Osteocyte (in vitro differentiated cells): ENCODE data around the gene FBXL7. TPM values are rescaled to one million over a fixed set of nuclear protein-coding genes. Genes with fewer than 3 reads are reported as not detected.

ENCODE experiments used
- DNase-seq: peaks from one replicate; pipeline ENCODE4 v3.0.0; 2021; ENCODE audit warnings: mixed read lengths; ENCODE audit not compliant: unreplicated experiment; ENCODE audit errors: extremely low spot score
- H3K27ac Mint-ChIP-seq: one replicate; pipeline ENCODE4 v1.8.0; 2021; ENCODE audit warnings: mild to moderate bottlenecking, mixed read lengths; ENCODE audit not compliant: unreplicated experiment
- H3K27me3 Mint-ChIP-seq: one replicate; pipeline ENCODE4 v1.8.0; 2021; ENCODE audit warnings: mixed read lengths; ENCODE audit not compliant: unreplicated experiment
- H3K36me3 Mint-ChIP-seq: one replicate; pipeline ENCODE4 v1.8.0; 2021; ENCODE audit warnings: mixed read lengths; ENCODE audit not compliant: unreplicated experiment
- H3K4me1 Mint-ChIP-seq: one replicate; pipeline ENCODE4 v1.8.0; 2021; ENCODE audit warnings: mixed read lengths; ENCODE audit not compliant: unreplicated experiment
- H3K4me3 Mint-ChIP-seq: one replicate; pipeline ENCODE4 v1.8.0; 2021; ENCODE audit warnings: mild to moderate bottlenecking, moderate library complexity, mixed read lengths; ENCODE audit not compliant: unreplicated experiment
- H3K9me3 Mint-ChIP-seq: one replicate; pipeline ENCODE4 v1.8.0; 2021; ENCODE audit warnings: mixed read lengths; ENCODE audit not compliant: unreplicated experiment
- CTCF ChIP-seq: fragments of 200-600 bp; sonication (generic); IDR thresholded peaks from 2 replicates; pipeline ENCODE4 v1.5.0; 2021; ENCODE audit warnings: antibody characterized with exemption, mild to moderate bottlenecking, moderate library complexity
- total RNA-seq: library from RNA; stranded (reverse); gene quantifications from 2 replicates; pipeline ENCODE4 v1.2.1, GENCODE V29; 2021

Gene FBXL7
- total RNA-seq, 1 donor from 2014 or later = 28.4 TPM

DNA sequence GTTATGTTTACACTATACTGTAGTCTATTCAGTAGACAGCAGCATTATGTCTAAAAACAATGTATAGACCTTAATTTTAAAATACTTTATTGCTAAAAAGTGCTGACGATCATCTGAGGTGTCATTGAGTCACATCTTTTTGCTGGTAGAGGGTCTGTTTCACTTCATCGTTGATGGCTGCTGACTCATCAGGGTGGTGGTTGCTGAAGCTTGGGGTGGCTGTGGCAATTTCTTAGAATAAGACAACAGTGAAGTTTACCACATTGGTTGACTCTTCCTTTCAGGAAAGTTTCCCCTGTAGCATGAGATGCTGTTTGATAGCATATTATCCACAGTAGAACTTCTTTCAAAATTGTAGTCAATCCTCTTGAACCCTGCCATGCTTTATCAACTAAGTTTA lies 150.3 kb downstream of the FBXL7 start:
- Mint-ChIP-seq H3K4me1 (peaks cover 12% of the 10 kb centered on the region), H3K36me3 (no peaks in the 10 kb centered on the region), H3K9me3 (no peaks in the 10 kb centered on the region), H3K27ac (no peak overlapping the region), H3K27me3 (no peaks in the 10 kb centered on the region), H3K4me3 (no peak overlapping the region)
- DNase-seq = no peak
- no peak for TF ChIP-seq CTCF

- Mint-ChIP-seq H3K4me1 (no peaks in the 10 kb centered on the region), H3K4me3 (no peak overlapping the region), H3K36me3 (no peaks in the 10 kb centered on the region), H3K27me3 (no peaks in the 10 kb centered on the region), H3K9me3 (no peaks in the 10 kb centered on the region), H3K27ac (no peak overlapping the region)
- no peak for DNase-seq
- no peak for TF ChIP-seq CTCF
Measured at GRCh38 chr5:15654779-15655178, 154.8 kb downstream of the FBXL7 start.

GRCh38 chr5:15655683-15656082 lies 155.7 kb downstream of the FBXL7 start:
- Mint-ChIP-seq H3K4me3 (no peak overlapping the region), H3K36me3 (no peaks in the 10 kb centered on the region), H3K9me3 (no peaks in the 10 kb centered on the region), H3K4me1 (no peaks in the 10 kb centered on the region), H3K27me3 (no peaks in the 10 kb centered on the region), H3K27ac (no peak overlapping the region)
- no peak for TF ChIP-seq CTCF
- DNase-seq = no peak

GRCh38 chr5:15664961-15665360 lies 165.0 kb downstream of the FBXL7 start:
- DNase-seq = no peak
- H3K27ac Mint-ChIP-seq = peak overlapping the region; percentile 40

DNA sequence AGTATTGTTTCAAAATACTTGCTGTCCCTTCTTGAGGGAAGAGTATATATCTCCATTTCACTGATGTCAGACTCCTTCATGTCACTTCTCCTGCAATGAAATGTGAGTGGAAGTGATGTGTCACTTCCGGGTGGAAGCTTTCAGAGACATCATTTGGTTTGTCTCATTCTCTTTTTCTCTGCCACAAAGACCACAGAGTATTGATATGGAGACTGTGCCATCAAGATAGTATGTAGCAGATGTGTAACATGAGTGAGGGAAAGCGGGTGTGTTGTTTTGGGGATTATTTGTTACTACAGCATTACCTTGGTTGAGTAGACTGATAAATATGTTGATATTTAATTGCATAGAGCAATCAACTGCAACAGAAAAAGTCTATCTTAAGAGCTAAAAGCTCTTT lies 169.8 kb downstream of the FBXL7 start:
- TF ChIP-seq CTCF = no peak
- H3K36me3 Mint-ChIP-seq = peaks cover 2% of the 10 kb centered on the region
- no peak overlapping the region for H3K27ac Mint-ChIP-seq
- no peak for DNase-seq
- no peaks in the 10 kb centered on the region for H3K27me3 Mint-ChIP-seq
- peaks cover 35% of the 10 kb centered on the region for H3K4me1 Mint-ChIP-seq
- H3K9me3 Mint-ChIP-seq = peaks cover 7% of the 10 kb centered on the region
- no peak overlapping the region for H3K4me3 Mint-ChIP-seq

More at GRCh38 chr5:15664961-15665360, 165.0 kb downstream of the FBXL7 start:
- TF ChIP-seq CTCF = no peak
- Mint-ChIP-seq H3K4me1 (peaks cover 32% of the 10 kb centered on the region), H3K4me3 (no peak overlapping the region), H3K27me3 (no peaks in the 10 kb centered on the region), H3K9me3 (peaks cover 28% of the 10 kb centered on the region), H3K36me3 (peaks cover 10% of the 10 kb centered on the region)
